GM23338 (cell line): ENCODE results near the gene STX8. TPM values are rescaled to one million over a fixed set of nuclear protein-coding genes. Genes with fewer than 3 reads are reported as not detected.
"Not testable (repeated sequence)": the region's sequence is repeated elsewhere in the genome, so short reads cannot be mapped to it uniquely, and the experiment has no call there.

Experiments used
- ATAC-seq: fragments of 200-7000 bp; cut with Tn5 transposase; 3 replicates; pipeline ENCODE4 v1.9.1; 2020
- DNase-seq: peaks from one replicate; pipeline ENCODE4 v3.0.0-alpha.2; 2015; ENCODE audit warnings: low spot score
- H2AFZ ChIP-seq: fragments of 200-600 bp; sonication (generic); 2 replicates; pipeline ENCODE4 v1.8.0; 2016; ENCODE audit warnings: antibody characterized with exemption, mild to moderate bottlenecking, moderate library complexity
- H3F3A ChIP-seq: fragments of 200-600 bp; sonication (generic); replicated peaks from 2 replicates; pipeline ENCODE4 v1.8.0; 2017; ENCODE audit warnings: antibody characterized with exemption, mixed run types, low read depth
- H3K27ac ChIP-seq: fragments of 200-600 bp; sonication (generic); 2 replicates; pipeline ENCODE4 v1.6.1; 2016; ENCODE audit warnings: low read depth
- H3K27me3 ChIP-seq: fragments of 200-600 bp; sonication (generic); 2 replicates; pipeline ENCODE4 v1.8.0; 2016; ENCODE audit warnings: mild to moderate bottlenecking, mixed run types, moderate library complexity; ENCODE audit not compliant: insufficient read depth
- H3K36me3 ChIP-seq: fragments of 200-600 bp; sonication (generic); 2 replicates; pipeline ENCODE4 v1.8.0; 2016; ENCODE audit warnings: mild to moderate bottlenecking; ENCODE audit not compliant: insufficient read depth
- H3K4me1 ChIP-seq: fragments of 200-600 bp; sonication (generic); 2 replicates; pipeline ENCODE4 v1.8.0; 2016; ENCODE audit warnings: mild to moderate bottlenecking, moderate library complexity; ENCODE audit not compliant: insufficient read depth
- H3K4me2 ChIP-seq: fragments of 200-600 bp; sonication (generic); 2 replicates; pipeline ENCODE4 v1.7.1; 2017; ENCODE audit warnings: mixed run types
- H3K4me3 ChIP-seq: fragments of 200-600 bp; sonication (generic); 2 replicates; pipeline ENCODE4 v1.6.1; 2016; ENCODE audit warnings: mixed run types
- H3K79me2 ChIP-seq: fragments of 200-600 bp; sonication (generic); replicated peaks from 2 replicates; pipeline ENCODE4 v1.8.0; 2017; ENCODE audit warnings: mild to moderate bottlenecking; ENCODE audit not compliant: insufficient read depth
- H3K9me2 ChIP-seq: fragments of 200-600 bp; sonication (generic); 2 replicates; pipeline ENCODE4 v1.8.0; 2017; ENCODE audit not compliant: insufficient read depth
- H4K20me1 ChIP-seq: fragments of 200-600 bp; sonication (generic); replicated peaks from 2 replicates; pipeline ENCODE4 v1.8.0; 2017; ENCODE audit warnings: mild to moderate bottlenecking; ENCODE audit not compliant: insufficient read depth
- H3K27ac Mint-ChIP-seq: 2 replicates; pipeline ENCODE4 v1.8.0; 2020; ENCODE audit warnings: inconsistent platforms, mild to moderate bottlenecking, moderate library complexity, mixed read lengths
- H3K27me3 Mint-ChIP-seq: 3 replicates; pipeline ENCODE4 v1.8.0; 2022; ENCODE audit warnings: low read depth, mild to moderate bottlenecking, moderate library complexity, mixed read lengths, inconsistent platforms; ENCODE audit not compliant: insufficient read depth, poor library complexity
- H3K36me3 Mint-ChIP-seq: 3 replicates; pipeline ENCODE4 v1.8.0; 2021; ENCODE audit warnings: low read depth, mild to moderate bottlenecking, inconsistent platforms, moderate library complexity, mixed read lengths
- H3K4me1 Mint-ChIP-seq: 3 replicates; pipeline ENCODE4 v1.8.0; 2020; ENCODE audit warnings: mild to moderate bottlenecking, inconsistent platforms, mixed read lengths
- H3K4me3 Mint-ChIP-seq: 3 replicates; pipeline ENCODE4 v1.8.0; 2021; ENCODE audit warnings: moderate library complexity, mild to moderate bottlenecking, inconsistent platforms, mixed read lengths
- H3K9me3 Mint-ChIP-seq: 3 replicates; pipeline ENCODE4 v1.8.0; 2020; ENCODE audit warnings: moderate library complexity, mild to moderate bottlenecking, inconsistent platforms, mixed read lengths
- EZH2 ChIP-seq: fragments of 200-600 bp; sonication (generic); IDR thresholded peaks from one replicate; pipeline ENCODE4 v1.8.0; 2017; ENCODE audit warnings: antibody characterized with exemption, mild to moderate bottlenecking, low read depth; ENCODE audit not compliant: unreplicated experiment
- EZH2phosphoT487 ChIP-seq: fragments of 200-600 bp; sonication (generic); IDR thresholded peaks from one replicate; pipeline ENCODE4 v1.8.1; 2018; ENCODE audit warnings: antibody characterized with exemption; ENCODE audit not compliant: unreplicated experiment
- JUNB ChIP-seq: IDR thresholded peaks from one replicate; pipeline ENCODE4 v1.6.1; 2016; ENCODE audit warnings: antibody characterized with exemption; ENCODE audit not compliant: unreplicated experiment
- NANOG ChIP-seq: IDR thresholded peaks from 2 replicates; pipeline ENCODE4 v1.6.1; 2016; ENCODE audit warnings: antibody characterized with exemption, borderline replicate concordance
- POLR2AphosphoS5 ChIP-seq: IDR thresholded peaks from 2 replicates; pipeline ENCODE4 v1.6.1; 2016; ENCODE audit warnings: antibody characterized with exemption, low read depth
- STAT1 ChIP-seq: IDR thresholded peaks from one replicate; pipeline ENCODE4 v1.6.1; 2016; ENCODE audit warnings: antibody characterized with exemption; ENCODE audit not compliant: unreplicated experiment
- ZNF331 ChIP-seq: fragments of 250-450 bp; sonication (Bioruptor Pico); IDR thresholded peaks from 2 replicates; pipeline ENCODE4 v1.5.0; 2020; ENCODE audit warnings: low read depth, mild to moderate bottlenecking, moderate library complexity
- ZNF462 ChIP-seq: fragments of 250-450 bp; sonication (Bioruptor Pico); IDR thresholded peaks from 2 replicates; pipeline ENCODE4 v1.5.0; 2020; ENCODE audit warnings: mild to moderate bottlenecking, moderate library complexity
- polyA plus RNA-seq: library from polyadenylated mRNA; unstranded; fragments of >200 nt; fragmentation: Nextera tagmentation; extraction: Ambion mirVana; gene quantifications from 2 replicates; pipeline ENCODE4 v1.2.1, GENCODE V29; 2016
- total RNA-seq: library from RNA; depleted of rRNA; stranded (reverse); fragments of >200 nt; shearing (Covaris generic); gene quantifications from 2 replicates; pipeline ENCODE4 v1.2.3, GENCODE V29; 2014
- TF ChIP-seq, protein P1 (sequence below): IDR thresholded peaks from 2 replicates; pipeline ENCODE4 v1.6.1; 2016; ENCODE audit warnings: antibody characterized with exemption

The STX8 gene
- total and polyA plus RNA-seq, 2 experiments from 2014 or later = 59.4 to 82.3 TPM

- TF ChIP-seq ZNF462 (no peak), NANOG (no peak), STAT1 (no peak), EZH2phosphoT487 (no peak), EZH2 (no peak), ZNF331 (no peak)
- TF ChIP-seq, protein P1, sequence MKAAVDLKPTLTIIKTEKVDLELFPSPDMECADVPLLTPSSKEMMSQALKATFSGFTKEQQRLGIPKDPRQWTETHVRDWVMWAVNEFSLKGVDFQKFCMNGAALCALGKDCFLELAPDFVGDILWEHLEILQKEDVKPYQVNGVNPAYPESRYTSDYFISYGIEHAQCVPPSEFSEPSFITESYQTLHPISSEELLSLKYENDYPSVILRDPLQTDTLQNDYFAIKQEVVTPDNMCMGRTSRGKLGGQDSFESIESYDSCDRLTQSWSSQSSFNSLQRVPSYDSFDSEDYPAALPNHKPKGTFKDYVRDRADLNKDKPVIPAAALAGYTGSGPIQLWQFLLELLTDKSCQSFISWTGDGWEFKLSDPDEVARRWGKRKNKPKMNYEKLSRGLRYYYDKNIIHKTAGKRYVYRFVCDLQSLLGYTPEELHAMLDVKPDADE = no peak
Measured at GRCh38 chr17:9356488-9356911, 219.1 kb downstream of the STX8 start (continued).

DNA sequence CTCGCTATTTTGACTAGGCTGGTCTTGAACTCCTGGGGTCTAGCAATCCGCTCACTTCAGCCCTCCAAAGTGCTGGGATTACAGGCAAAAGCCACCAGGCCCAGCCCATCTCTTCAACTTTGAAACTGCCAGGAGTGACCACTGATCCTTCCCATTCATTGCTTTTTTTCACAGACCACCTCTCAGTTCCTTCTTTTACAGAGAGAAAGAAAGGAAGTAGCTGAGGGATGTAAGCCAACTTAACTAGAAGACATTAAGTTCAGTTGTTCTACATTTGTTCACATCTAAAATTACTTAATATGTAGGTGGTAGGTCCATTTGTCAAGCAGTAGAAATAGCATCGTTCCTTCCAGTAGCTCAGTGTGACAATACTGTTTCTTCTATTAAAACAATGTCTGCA is 219.8 kb downstream of the STX8 start:
- DNase-seq (no peak), ATAC-seq (no peak)
- Histone ChIP-seq H2AFZ (no peak overlapping the region), H3K27ac (no peak overlapping the region), H3K4me3 (no peak overlapping the region), H3K79me2 (no peaks in the 10 kb centered on the region), H3K4me2 (no peak overlapping the region), H3K36me3 (no peaks in the 10 kb centered on the region), H4K20me1 (no peaks in the 10 kb centered on the region), H3K9me2 (no peaks in the 10 kb centered on the region), H3F3A (no peaks in the 10 kb centered on the region), H3K4me1 (no peaks in the 10 kb centered on the region), H3K27me3 (no peaks in the 10 kb centered on the region)
- no peak overlapping the region for H3K4me3 Mint-ChIP-seq
- no peaks in the 10 kb centered on the region for H3K36me3 Mint-ChIP-seq
- H3K4me1 Mint-ChIP-seq = peaks cover 3% of the 10 kb centered on the region; the same call in 2 of the 3 replicates
- H3K27me3 Mint-ChIP-seq = peaks cover 1% of the 10 kb centered on the region
- no peak for TF ChIP-seq EZH2
- no peak for TF ChIP-seq JUNB
- TF ChIP-seq POLR2AphosphoS5 = no peak
- peaks cover 2% of the 10 kb centered on the region; the same call in 1 of the 3 replicates for H3K9me3 Mint-ChIP-seq
- H3K27ac Mint-ChIP-seq = no peak overlapping the region

DNA sequence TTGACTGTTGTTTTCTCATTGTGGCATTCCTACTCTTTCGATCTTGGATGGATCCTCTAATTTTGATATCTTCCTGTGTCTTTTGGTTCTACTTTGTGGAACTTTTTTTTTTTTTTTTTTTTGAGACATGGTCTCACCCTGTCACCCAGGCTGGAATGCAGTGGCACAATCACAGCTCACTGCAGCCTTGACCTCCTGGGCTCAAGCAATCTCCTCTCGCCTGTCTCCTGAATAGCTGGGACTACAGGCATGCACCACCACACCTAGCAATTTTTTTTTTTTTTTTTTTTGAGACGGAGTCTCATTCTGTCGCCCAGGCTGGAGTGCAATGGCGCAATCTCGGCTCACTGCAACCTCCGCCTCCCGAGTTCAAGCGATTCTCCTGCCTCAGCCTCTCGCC is 220.4 kb downstream of the STX8 start:
- H3K27ac Mint-ChIP-seq, H3K27me3 Mint-ChIP-seq, H3K4me3 Mint-ChIP-seq, H2AFZ ChIP-seq, H3K27me3 ChIP-seq, H3K9me2 ChIP-seq, H3K9me3 Mint-ChIP-seq, H3K4me1 ChIP-seq, H3K4me3 ChIP-seq, ATAC-seq, H3F3A ChIP-seq, H3K79me2 ChIP-seq, H4K20me1 ChIP-seq, H3K36me3 Mint-ChIP-seq, H3K27ac ChIP-seq, H3K36me3 ChIP-seq, H3K4me1 Mint-ChIP-seq, DNase-seq, H3K4me2 ChIP-seq: not testable (repeated sequence)
